Mucosa of descending colon (tissue), 3 donors: ENCODE data around the gene KRT4. TPM values are rescaled to one million over a fixed set of nuclear protein-coding genes. Genes with fewer than 3 reads are reported as not detected.

ENCODE experiments used
- ATAC-seq: fragments of 200-7000 bp; cut with Tn5 transposase; one replicate; pipeline ENCODE4 v1.9.1; 2020; ENCODE audit warnings: mild to moderate bottlenecking, moderate library complexity
- DNase-seq, 3 donors: peaks; one replicate each; pipeline ENCODE4 v3.0.0-alpha.2; 2020
- H3K36me3 ChIP-seq: fragments of 200-600 bp; one replicate; pipeline ENCODE4 v1.8.0; 2021; ENCODE audit warnings: low read depth, mild to moderate bottlenecking
- H3K4me1 ChIP-seq: fragments of 200-600 bp; one replicate; pipeline ENCODE4 v1.8.0; 2021; ENCODE audit warnings: low read depth, mild to moderate bottlenecking
- H3K4me3 ChIP-seq: fragments of 200-600 bp; one replicate; pipeline ENCODE4 v1.8.0; 2021; ENCODE audit warnings: mild to moderate bottlenecking
- H3K9me3 ChIP-seq: fragments of 200-600 bp; one replicate; pipeline ENCODE4 v1.8.0; 2021; ENCODE audit warnings: mild to moderate bottlenecking
- intact Hi-C, 2 donors: fragments of 100-400 bp; cut with DNase I in 1 of 2; cut with micrococcal nuclease in 1 of 2; formaldehyde crosslinking; loops; one replicate each; pipeline versions ENCODE4 v1.11.0 to v1.11.1; 2022; cut with DNase I, micrococcal nuclease
- total RNA-seq, 3 donors: library from RNA; stranded (reverse); fragmentation: NEBNext Ultra II Directional in 2 of 3; extraction: Animal tissue kit (Norgen Biotek cat#: 25700) in 2 of 3; gene quantifications; one replicate each; pipeline versions ENCODE4 v1.2.1 to v1.2.4, GENCODE V29; 2021 to 2023
- TF ChIP-seq, protein P1 (sequence below): fragments of 200-600 bp; IDR thresholded peaks from one replicate; pipeline ENCODE4 v1.8.0; 2022; ENCODE audit warnings: antibody characterized with exemption, mild to moderate bottlenecking
- donor health status: DM: no; HTN: no; CAD: no; lungs with moderate emphysema.
- donor health status: DM: no; HTN: no; CAD: no.
- donor health status: DM: no; HTN: yes; CAD: no.

The KRT4 gene
- total RNA-seq, 3 donors from 2014 or later: not detected

- no peak for DNase-seq
- no peaks in the 10 kb centered on the region for H3K36me3 ChIP-seq
- no peak overlapping the region for H3K4me3 ChIP-seq
- TF ChIP-seq, protein P1, sequence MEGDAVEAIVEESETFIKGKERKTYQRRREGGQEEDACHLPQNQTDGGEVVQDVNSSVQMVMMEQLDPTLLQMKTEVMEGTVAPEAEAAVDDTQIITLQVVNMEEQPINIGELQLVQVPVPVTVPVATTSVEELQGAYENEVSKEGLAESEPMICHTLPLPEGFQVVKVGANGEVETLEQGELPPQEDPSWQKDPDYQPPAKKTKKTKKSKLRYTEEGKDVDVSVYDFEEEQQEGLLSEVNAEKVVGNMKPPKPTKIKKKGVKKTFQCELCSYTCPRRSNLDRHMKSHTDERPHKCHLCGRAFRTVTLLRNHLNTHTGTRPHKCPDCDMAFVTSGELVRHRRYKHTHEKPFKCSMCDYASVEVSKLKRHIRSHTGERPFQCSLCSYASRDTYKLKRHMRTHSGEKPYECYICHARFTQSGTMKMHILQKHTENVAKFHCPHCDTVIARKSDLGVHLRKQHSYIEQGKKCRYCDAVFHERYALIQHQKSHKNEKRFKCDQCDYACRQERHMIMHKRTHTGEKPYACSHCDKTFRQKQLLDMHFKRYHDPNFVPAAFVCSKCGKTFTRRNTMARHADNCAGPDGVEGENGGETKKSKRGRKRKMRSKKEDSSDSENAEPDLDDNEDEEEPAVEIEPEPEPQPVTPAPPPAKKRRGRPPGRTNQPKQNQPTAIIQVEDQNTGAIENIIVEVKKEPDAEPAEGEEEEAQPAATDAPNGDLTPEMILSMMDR: no peak
- intact Hi-C loops: no loop called here
- no peak for ATAC-seq
- H3K9me3 ChIP-seq: no peaks in the 10 kb centered on the region
- no peaks in the 10 kb centered on the region for H3K4me1 ChIP-seq
Observed at GRCh38 chr12:52769946-52770345, 44.0 kb downstream of the KRT4 start.

DNA sequence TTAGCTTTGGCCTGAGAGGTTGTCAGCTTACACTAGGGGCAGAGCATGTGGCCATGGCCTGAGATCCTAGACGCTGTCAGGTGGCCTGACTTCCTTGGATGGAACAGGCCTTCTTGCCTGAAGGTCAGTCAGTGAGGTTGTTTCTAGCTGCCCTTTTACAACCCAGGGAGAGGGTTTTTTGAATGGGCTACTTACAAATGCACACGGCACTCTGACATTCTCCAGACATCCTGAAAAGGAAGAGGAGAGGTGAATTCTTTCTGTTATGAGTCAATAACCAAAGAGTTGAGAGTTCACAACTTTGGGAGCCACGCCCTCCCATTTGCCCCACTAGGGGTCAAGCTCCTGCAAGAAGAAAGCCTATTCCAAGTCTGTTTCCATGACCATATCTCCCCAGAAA lies 44.6 kb downstream of the KRT4 start:
- Histone ChIP-seq H3K36me3 (no peaks in the 10 kb centered on the region), H3K4me1 (no peaks in the 10 kb centered on the region), H3K4me3 (no peak overlapping the region), H3K9me3 (no peaks in the 10 kb centered on the region)
- no peak for DNase-seq
- no peak for ATAC-seq
- intact Hi-C loops: no loop called here
- TF ChIP-seq, protein P1: no peak

DNA sequence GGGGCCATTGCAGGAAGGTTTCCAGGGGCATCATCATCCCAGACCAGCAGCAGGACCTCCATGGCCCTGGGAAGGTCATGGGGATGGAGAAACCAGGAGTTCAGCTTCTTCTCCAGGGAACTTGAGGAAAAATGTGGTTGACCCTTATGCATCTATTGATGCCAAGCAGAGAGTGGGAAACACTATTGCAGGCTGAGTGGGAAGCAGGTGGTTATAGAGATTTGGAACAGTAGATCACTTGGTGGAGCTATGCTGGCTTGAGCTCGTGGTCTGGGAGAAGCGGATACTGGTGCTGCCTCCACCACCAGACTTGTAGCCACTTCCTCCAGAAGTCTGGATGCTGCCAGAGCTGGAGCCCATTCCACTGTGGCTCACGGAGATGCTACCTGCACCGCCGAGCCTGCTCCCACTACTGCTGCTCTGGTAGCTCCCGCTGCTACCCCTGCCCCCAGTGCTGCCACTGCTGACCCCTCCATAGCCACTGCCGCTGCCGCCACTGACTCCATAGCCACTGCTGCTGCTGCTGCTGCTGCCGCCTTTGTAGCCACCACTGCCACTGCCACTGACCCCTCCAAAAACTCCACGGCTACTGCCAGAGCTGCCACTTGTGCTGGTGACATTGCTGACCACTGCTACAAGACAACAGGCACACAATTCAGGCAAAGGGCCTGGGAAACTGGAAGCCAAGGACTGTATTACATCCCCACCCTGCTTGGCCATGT lies 45.3 kb downstream of the KRT4 start:
- TF ChIP-seq, protein P1: no peak
- DNase-seq (no peak), ATAC-seq (no peak)
- H3K9me3 ChIP-seq: no peaks in the 10 kb centered on the region
- intact Hi-C loops: no loop called here
- H3K4me3 ChIP-seq: no peak overlapping the region
- H3K4me1 ChIP-seq: no peaks in the 10 kb centered on the region
- H3K36me3 ChIP-seq: no peaks in the 10 kb centered on the region

GRCh38 chr12:52767427-52767826 lies 46.5 kb downstream of the KRT4 start:
- no peaks in the 10 kb centered on the region for H3K9me3 ChIP-seq
- ATAC-seq (no peak), DNase-seq (no peak)
- TF ChIP-seq, protein P1: no peak
- H3K4me1 ChIP-seq: no peaks in the 10 kb centered on the region
- no peaks in the 10 kb centered on the region for H3K36me3 ChIP-seq
- H3K4me3 ChIP-seq: no peak overlapping the region
- intact Hi-C loops: no loop called here

GRCh38 chr12:52767020-52767379 lies 46.9 kb downstream of the KRT4 start:
- no peaks in the 10 kb centered on the region for H3K36me3 ChIP-seq
- DNase-seq: no peak
- H3K9me3 ChIP-seq: peaks cover under 1% of the 10 kb centered on the region
- no peaks in the 10 kb centered on the region for H3K4me1 ChIP-seq
- TF ChIP-seq, protein P1: no peak
- no peak overlapping the region for H3K4me3 ChIP-seq
- intact Hi-C loops: no loop called here
- ATAC-seq: no peak
